SIG-M5 treated with dmso at 0.1 percent for 504 hours (cell line): ENCODE results near the gene NEDD4L.
"Not testable (repeated sequence)": the region's sequence is repeated elsewhere in the genome, so short reads cannot be mapped to it uniquely, and the experiment has no call there.

Source experiments
- DNase-seq: peaks from one replicate; lab custom pipeline; 2025; ENCODE audit not compliant: unreplicated experiment; lab: John Stamatoyannopoulos, UW

NEDD4L gene

GRCh38 chr18:58363767-58364540 lies 319.9 kb downstream of the NEDD4L start:
- DNase-seq = no peak

DNA sequence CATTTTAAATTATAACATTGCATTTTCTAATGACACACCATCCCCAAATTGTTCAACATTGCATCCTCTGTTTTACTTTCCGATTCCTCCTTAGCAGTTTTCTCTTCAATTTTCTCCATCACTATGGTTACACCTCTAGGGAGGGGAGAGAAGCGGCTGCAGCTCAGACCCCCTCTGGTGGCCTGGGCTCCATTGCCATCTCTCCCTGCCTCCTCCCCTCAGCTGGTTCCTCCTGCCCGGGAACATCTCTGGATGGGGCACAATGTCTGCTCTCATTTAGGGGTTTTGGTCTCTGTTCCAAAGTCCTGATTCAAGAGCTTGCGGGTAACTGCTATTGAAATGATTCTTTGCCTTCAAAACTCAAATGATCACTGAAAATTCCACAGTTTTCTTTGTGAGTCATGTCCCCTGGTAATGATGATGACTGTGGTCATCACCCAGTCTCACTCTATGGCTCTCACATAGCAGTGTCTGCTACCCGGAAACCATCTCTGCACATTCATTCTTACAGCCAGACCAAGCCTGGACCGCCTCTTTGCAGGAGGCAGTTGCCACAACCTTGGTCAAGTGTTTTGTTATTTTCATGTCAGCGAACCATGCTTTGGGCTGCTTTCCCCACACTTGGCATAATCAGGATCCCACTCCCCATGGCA lies 321.0 kb downstream of the NEDD4L start:
- DNase-seq = no peak

DNA sequence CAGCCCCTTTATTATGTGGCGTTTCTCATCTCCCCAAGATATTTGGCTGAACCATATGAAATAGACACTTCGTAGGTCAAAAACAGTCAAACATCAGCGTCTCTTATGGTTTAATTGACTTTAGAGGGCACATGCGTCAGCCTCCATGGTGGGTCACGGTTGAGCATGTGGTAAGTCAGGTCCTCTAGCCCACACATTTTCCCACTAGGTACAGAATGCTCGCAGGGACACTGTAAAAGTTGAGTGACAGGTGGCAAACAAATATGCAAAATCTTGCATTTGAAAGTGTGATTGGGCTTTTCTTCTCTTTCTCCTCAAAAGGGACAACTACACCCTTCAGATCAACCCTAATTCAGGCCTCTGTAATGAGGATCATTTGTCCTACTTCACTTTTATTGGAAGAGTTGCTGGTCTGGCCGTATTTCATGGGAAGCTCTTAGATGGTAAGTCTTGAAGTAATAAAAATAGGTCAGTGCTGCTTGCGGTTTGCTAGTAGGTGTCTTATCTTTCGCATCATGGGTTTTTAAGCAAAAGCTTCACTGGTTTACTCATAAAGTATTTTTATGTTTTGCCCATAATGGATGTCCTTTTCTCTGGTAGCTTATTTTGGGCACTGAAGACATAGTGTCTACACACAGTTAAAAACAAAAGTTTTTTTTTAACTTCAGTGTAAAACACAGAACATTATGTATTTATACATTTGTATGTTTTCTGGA lies 323.6 kb downstream of the NEDD4L start:
- DNase-seq = no peak

- no peak for DNase-seq
These were observed 325.6 kb downstream of the NEDD4L start for GRCh38 chr18:58369616-58370015.

GRCh38 chr18:58370038-58370580 lies 326.1 kb downstream of the NEDD4L start:
- DNase-seq = no peak

DNA sequence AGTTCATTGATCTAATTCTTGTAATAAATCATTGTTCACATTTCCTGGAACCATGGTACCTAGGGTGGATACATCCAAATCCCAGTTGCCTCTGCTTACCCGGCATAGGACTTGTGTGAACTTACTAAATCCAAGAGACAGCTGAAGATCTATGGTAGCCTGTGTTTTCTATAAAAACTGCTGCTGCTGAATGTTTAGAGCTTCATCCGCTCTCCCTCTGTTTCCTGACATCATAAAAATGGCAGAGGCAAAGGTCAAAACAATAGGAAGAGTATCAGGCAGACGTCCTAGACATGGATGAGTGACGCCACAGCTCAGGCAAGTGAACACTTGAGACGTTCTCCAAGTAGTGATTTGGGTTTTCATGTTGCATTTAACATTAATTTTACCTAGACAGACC lies 326.6 kb downstream of the NEDD4L start:
- DNase-seq = no peak

GRCh38 chr18:58373481-58373880 lies 329.5 kb downstream of the NEDD4L start:
- no peak for DNase-seq

DNA sequence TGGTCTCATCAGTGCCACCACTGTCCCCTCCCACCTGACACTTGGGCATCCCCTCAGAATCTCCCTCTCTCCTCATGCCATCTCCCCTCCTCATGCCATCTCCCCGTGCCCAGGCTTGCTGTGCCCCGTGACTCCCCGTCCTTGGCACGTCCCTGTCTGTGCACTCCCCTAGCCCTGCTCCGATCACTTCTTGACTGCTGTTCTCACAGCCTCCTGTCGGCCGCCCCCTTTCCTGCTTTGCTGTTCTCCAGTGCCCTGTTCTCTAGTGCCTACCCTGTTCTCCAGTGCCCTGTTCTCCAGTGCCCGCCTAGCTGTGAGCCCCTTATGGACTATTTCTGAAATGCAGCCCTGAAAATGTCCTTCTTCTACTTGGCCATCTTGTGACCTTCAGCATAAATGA lies 331.0 kb downstream of the NEDD4L start:
- no peak for DNase-seq

- DNase-seq = no peak
These were observed 334.7 kb downstream of the NEDD4L start for GRCh38 chr18:58378411-58379379.

- no peak for DNase-seq
These were observed 335.4 kb downstream of the NEDD4L start for GRCh38 chr18:58379443-58379842.

DNA sequence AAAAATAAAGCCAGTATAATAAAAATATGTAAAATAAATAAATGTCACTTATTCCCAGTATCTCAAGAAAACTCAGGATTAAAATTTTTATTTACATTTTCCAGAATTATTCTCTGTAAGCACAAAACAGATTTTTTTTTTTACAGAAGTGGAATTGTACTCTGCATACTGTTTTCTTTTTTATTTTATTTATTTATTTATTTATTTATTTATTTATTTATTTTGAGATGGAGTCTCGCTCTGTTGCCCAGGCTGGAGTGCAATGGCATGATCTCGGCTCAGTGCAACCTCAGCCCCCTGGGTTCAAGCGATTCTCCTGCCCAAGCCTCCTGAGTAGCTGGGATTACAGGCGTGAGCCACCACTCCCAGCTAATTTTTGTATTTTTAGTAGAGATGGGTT lies 336.1 kb downstream of the NEDD4L start:
- not testable (repeated sequence) for DNase-seq

GRCh38 chr18:58381676-58382411 lies 337.8 kb downstream of the NEDD4L start:
- DNase-seq = no peak

- no peak for DNase-seq
These were observed 338.4 kb downstream of the NEDD4L start for GRCh38 chr18:58382446-58382845.

DNA sequence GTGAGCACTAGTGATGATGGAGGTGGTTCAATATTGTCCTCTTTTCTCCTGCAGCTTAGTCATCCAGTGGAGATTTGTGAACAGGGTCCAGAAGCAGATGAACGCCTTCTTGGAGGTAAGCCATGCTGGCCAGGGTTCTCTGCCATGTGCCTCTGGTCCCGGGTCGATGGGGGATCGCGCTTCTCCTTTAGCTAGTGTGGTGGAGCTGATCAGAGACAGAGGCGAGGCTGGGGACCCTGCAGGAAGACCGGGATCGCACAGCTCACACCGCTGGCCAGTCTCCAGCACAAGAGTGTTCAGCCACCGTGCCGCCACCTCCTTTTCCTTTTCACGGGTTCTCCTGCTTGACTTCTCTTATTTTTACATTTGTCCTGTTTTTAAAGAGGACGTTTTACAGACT lies 341.4 kb downstream of the NEDD4L start:
- no peak for DNase-seq

GRCh38 chr18:58386780-58387179 lies 342.8 kb downstream of the NEDD4L start:
- DNase-seq = no peak

DNA sequence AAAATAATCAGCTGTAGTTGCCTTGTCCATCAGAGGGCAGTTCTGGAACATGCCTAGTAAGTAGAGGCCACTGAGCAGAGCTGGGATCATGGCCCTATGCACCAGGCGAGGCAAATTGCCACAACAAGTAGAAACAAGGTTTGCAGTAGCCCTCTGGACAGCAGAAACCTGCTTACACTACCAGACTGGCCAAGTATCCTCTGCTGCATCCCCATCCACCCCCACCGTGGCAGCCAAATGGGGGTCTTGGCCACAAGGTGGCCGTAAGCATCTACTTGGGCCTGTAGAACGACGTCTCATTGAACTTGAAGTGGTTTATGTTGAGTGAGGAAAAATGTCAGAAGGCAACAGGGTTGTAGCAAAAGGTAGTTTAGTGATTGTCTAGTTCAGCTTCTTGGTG lies 343.7 kb downstream of the NEDD4L start:
- DNase-seq = no peak

- no peak for DNase-seq
These were observed 344.7 kb downstream of the NEDD4L start for GRCh38 chr18:58388736-58389135.

DNA sequence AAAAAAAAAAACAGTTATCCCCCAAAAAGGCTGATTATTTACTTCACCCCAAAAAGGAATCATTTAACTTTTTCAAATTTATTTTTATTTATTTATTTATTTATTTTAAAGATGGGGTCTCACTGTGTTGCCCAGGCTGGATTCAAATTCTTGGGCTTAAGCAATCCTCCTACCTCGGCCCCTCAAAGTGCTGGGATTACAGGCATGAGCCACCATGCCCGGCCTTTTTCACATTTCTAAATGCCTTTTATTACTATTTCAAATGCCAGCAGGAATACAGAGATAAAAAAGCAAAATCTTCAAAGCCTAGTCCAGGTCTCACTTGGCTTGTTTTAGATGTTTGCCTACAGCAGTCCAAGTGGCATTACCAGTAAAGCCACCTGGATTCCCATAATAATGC lies 345.7 kb downstream of the NEDD4L start:
- no peak for DNase-seq

DNA sequence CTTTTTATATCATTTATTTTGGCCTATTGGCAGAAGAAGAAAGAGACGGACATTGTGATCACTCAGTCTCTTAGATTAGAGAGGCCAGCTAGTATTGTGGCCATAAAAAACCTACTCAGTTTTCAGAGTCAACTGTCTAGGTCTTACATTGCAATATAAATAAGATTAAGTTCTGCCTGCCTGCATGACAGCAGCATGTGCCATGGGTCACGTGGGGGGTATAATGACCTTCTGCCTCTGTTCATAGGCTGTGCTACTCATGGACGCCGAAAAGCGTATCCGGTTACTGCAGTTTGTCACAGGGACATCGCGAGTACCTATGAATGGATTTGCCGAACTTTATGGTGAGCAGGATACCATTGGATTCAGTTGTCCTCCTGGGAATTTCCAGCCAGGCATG lies 346.4 kb downstream of the NEDD4L start:
- DNase-seq = no peak

GRCh38 chr18:58391231-58391825 lies 347.3 kb downstream of the NEDD4L start:
- no peak for DNase-seq
